ENCODE results near the gene ANAPC4. TPM values are rescaled to one million over a fixed set of nuclear protein-coding genes. Genes with fewer than 3 reads are reported as not detected.

ANAPC4 gene
- total and polyA plus RNA-seq, 10 donors, result 25.5 to 58.9 (median 43.5) TPM

DNA sequence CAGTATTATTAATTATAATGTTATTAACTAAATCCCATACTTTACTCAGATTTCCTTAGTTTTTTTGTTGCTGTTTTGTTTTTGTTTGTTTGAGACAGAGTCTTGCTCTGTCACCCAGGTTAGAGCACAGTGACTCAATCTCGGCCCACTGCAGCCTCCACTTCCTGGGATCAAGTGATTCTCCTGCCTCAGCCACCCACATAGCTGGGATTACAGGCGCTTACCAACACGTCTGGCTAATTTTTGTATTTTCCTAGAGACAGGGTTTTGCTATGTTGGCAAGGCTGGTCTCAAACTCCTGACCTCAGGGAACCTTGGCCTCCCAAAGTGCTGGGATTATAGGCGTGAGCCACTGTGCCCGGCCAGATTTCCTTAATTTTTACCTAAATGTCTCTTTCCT, 72.2 kb downstream of the ANAPC4 start:
- no peaks in the 10 kb centered on the region for H3K9me3 ChIP-seq
- H3K27ac ChIP-seq, result no peak overlapping the region
- H3K36me3 ChIP-seq, result no peaks in the 10 kb centered on the region
- H3K27me3 ChIP-seq (replicated peaks in 1 of 7), result no peaks in the 10 kb centered on the region
- H3K4me1 ChIP-seq, result no peaks in the 10 kb centered on the region
- H3K4me3 ChIP-seq, result no peak overlapping the region
- WGBS, 5 donors, result 57 to 83% (median 76%) methylated on average over 5 of the region's 5 CpGs
- TF ChIP-seq, protein P1, sequence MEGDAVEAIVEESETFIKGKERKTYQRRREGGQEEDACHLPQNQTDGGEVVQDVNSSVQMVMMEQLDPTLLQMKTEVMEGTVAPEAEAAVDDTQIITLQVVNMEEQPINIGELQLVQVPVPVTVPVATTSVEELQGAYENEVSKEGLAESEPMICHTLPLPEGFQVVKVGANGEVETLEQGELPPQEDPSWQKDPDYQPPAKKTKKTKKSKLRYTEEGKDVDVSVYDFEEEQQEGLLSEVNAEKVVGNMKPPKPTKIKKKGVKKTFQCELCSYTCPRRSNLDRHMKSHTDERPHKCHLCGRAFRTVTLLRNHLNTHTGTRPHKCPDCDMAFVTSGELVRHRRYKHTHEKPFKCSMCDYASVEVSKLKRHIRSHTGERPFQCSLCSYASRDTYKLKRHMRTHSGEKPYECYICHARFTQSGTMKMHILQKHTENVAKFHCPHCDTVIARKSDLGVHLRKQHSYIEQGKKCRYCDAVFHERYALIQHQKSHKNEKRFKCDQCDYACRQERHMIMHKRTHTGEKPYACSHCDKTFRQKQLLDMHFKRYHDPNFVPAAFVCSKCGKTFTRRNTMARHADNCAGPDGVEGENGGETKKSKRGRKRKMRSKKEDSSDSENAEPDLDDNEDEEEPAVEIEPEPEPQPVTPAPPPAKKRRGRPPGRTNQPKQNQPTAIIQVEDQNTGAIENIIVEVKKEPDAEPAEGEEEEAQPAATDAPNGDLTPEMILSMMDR (IDR thresholded peaks at IDR 0.05 in 8 of 11, conservative IDR thresholded peaks at IDR 0.05 in 3 of 11), result no peak
- TF ChIP-seq POLR2A (IDR thresholded peaks at IDR 0.05), result no peak
- no peak for TF ChIP-seq POLR2AphosphoS5 (IDR thresholded peaks at IDR 0.05)
- intact Hi-C loops (cut with DNase I; ENCODE audit: low total_unique reads), result no loop called here
- no peak for DNase-seq

DNA sequence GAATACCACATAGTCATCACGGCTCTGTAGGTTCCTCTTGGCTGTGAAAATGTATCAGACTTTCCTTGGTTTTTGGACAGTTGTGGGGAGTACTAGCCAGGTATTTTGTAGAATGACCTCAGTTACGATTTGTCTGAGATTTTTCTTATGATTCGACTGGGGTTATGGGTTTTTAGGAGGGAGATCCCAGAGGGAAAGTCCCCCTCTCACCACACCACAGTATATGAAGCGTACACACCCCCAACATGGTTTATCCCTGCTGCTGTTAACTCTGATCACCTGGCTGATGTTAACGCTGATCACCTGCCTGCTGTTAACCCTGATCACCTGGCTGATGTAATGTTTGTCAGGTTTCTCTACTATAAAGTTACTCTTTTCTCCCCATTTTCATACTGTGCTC, 72.6 kb downstream of the ANAPC4 start:
- TF ChIP-seq POLR2A (IDR thresholded peaks at IDR 0.05) (no peak), POLR2AphosphoS5 (IDR thresholded peaks at IDR 0.05) (no peak)
- TF ChIP-seq, protein P1 (IDR thresholded peaks at IDR 0.05 in 8 of 11, conservative IDR thresholded peaks at IDR 0.05 in 3 of 11), result no peak
- WGBS, 5 donors, result 65 to 83% (median 78%) methylated on average over 5 of the region's 5 CpGs
- Histone ChIP-seq H3K4me3 (no peak overlapping the region), H3K36me3 (no peaks in the 10 kb centered on the region), H3K4me1 (no peaks in the 10 kb centered on the region), H3K9me3 (no peaks in the 10 kb centered on the region), H3K27ac (no peak overlapping the region), H3K27me3 (replicated peaks in 1 of 7) (no peaks in the 10 kb centered on the region)
- no peak for DNase-seq
- intact Hi-C loops (cut with DNase I; ENCODE audit: low total_unique reads), result no loop called here

DNA sequence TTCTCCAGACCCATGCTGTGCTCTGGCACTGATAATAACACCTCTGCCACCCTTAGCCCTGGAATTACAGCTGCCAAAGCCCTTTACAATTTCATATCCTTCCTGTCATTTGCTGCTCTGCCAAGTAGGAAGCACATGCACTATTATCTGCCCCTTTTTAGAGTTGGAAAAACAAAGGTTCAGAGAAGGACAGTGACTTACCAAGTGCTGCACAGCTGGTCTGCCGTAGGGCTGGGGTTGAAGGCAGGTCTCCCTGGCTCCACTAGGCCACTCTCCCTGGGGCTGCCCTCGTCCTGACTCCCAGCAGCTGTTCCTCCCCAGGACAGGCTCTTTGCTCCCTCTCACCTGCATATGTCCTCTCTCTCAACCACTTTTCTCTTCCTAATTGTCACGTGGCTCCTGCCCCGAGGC, 73.4 kb downstream of the ANAPC4 start:
- DNase-seq, result no peak
- TF ChIP-seq, protein P1 (IDR thresholded peaks at IDR 0.05 in 8 of 11, conservative IDR thresholded peaks at IDR 0.05 in 3 of 11), result no peak
- TF ChIP-seq POLR2AphosphoS5 (IDR thresholded peaks at IDR 0.05), result no peak
- no peak for TF ChIP-seq POLR2A (IDR thresholded peaks at IDR 0.05)
- Histone ChIP-seq H3K36me3 (no peaks in the 10 kb centered on the region), H3K4me1 (no peaks in the 10 kb centered on the region), H3K27ac (no peak overlapping the region), H3K4me3 (no peak overlapping the region), H3K9me3 (no peaks in the 10 kb centered on the region), H3K27me3 (replicated peaks in 1 of 7) (no peaks in the 10 kb centered on the region)
- 58 to 84% (median 66%) methylated on average over 4 of the region's 4 CpGs for WGBS, 5 donors
- intact Hi-C loops (cut with DNase I; ENCODE audit: low total_unique reads), result no loop called here

DNA sequence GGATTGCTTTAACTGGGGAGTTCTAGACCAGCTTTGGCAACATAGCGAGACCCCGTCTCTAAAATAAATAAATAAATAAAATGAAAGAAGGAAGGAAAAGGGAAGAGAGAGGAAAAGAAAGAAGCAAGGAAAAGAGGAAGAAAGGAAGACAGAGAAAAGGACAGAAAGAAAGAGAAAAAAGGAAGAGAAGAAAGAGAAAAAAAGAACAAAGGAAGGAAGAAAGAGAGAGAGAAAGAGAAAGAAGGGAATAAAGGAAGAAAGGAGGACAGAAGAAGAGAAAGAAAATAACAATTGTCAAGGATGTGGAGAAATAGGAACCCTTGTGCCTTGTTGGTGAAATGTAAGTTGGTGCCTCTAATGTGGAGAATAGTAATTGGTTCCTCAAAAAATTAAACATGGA, 74.6 kb downstream of the ANAPC4 start:
- 89 to 98% (median 92%) methylated on average over 2 of the region's 2 CpGs for WGBS, 5 donors
- Histone ChIP-seq H3K27ac (no peak overlapping the region), H3K27me3 (replicated peaks in 1 of 7) (no peaks in the 10 kb centered on the region), H3K9me3 (no peaks in the 10 kb centered on the region), H3K36me3 (no peaks in the 10 kb centered on the region), H3K4me1 (no peaks in the 10 kb centered on the region), H3K4me3 (no peak overlapping the region)
- intact Hi-C loops (cut with DNase I; ENCODE audit: low total_unique reads), result no loop called here
- TF ChIP-seq POLR2AphosphoS5 (IDR thresholded peaks at IDR 0.05) (no peak), POLR2A (IDR thresholded peaks at IDR 0.05) (no peak)
- no peak for DNase-seq

DNA sequence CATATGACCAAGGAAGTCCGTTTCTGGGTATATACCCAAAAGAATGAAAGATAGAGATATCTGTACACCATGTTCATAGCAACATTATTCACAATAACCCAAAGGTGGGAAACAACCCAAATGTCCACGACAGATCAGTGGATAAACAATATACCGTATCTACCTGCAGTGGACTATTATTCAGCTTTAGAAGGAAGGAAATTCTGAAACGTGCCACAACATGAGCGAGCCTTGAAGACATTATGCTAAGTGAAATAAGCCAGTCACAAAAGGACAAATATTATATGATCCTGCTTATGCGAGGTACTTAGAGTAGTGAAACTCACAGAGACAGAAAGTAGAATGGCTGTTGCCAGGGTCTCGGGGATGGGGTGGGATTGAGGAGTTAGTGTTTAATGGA, 75.0 kb downstream of the ANAPC4 start:
- Histone ChIP-seq H3K36me3 (no peaks in the 10 kb centered on the region), H3K4me3 (no peak overlapping the region), H3K9me3 (no peaks in the 10 kb centered on the region), H3K27me3 (replicated peaks in 1 of 7) (no peaks in the 10 kb centered on the region), H3K4me1 (no peaks in the 10 kb centered on the region), H3K27ac (no peak overlapping the region)
- DNase-seq, result no peak
- intact Hi-C loops (cut with DNase I; ENCODE audit: low total_unique reads), result no loop called here
- WGBS, 5 donors, result 87 to 92% (median 89%) methylated on average over 7 of the region's 7 CpGs
- TF ChIP-seq POLR2A (IDR thresholded peaks at IDR 0.05) (no peak), POLR2AphosphoS5 (IDR thresholded peaks at IDR 0.05) (no peak)
- TF ChIP-seq, protein P1 (IDR thresholded peaks at IDR 0.05 in 8 of 11, conservative IDR thresholded peaks at IDR 0.05 in 3 of 11), result no peak

Data from spleen (tissue), 11 donors.